ENCODE results near the gene DGLUCY.
"Not testable (repeated sequence)": the region's sequence is repeated elsewhere in the genome, so short reads cannot be mapped to it uniquely, and the experiment has no call there.

The DGLUCY gene

DNA sequence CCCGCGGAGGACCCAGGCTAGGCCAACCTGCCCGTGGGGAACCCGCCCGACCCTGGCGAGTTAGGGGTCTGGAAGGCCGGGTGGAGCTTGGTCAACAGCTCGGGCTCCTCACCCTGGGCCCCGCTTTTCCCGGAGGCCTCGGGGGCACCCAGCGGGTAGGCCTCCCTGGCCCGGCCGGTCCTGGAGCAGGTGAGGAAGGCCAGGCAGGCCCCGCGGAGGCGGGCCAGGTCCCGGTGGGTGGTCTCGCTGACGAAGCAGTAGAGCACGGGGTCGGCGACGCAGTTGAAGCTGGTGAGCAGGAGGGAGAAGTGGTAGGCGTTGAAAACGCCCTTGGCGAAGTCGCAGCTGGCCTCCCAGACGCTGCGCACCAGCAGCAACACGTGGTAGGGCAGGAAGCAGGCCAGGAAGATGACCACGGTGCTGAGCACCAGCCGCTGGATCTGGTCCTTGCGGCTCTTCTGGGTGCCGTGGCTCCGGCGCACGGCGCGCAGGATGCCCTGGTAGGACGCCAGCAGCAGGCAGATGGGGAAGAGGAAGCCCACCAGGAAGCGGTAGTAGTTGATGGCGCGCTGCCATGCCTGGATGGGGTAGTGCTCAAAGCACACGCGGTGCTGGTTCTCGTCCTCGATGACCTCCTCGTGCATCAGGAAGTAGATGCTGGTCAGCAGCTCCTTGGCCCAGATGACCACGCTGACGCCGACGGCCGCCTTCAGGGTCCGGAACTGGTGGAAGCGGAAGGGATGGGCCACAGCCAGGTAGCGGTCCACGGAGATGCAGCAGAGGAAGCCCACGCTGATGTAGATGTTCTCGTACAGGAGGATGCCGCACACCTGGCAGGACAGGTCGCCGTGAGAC lies 120.3 kb downstream of the DGLUCY start:
- DNase-seq (ENCODE audit: low spot score): no peak

DNA sequence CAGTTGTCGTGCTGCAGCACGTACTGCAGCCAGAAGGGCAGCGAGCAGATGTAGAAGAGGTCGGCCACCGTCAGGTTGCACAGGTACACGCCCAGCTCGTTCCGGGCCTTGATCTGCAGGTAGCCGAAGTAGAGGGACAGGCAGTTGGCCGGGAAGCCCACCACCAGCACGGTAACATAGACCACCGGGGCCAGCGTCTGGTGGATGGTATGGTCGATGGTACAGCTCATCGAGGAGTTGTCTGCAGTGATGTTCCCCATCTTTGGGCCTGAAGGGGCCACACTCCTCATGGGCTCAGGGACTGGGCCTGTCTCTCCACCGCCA lies 120.9 kb downstream of the DGLUCY start:
- DNase-seq (ENCODE audit: low spot score): no peak

DNA sequence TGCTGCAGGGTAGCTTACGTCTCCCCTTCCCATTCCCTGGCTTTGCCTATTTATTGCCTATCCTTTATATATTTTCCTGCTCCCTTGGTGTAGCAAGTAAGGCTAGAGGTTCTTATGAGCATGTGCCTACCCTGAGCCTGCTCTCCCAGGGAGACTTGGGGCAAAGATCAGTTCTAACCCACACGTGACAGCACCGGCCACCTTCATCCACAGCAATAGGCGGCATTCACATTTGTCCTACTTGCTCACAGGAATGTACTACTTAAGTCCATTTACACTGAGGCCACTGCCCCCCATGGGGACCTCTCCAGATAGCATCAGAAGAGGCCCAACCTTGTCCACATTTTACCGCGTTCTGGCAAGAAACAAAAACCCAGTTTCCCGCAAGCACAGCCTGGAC lies 122.0 kb downstream of the DGLUCY start:
- no peak for DNase-seq (ENCODE audit: low spot score)

DNA sequence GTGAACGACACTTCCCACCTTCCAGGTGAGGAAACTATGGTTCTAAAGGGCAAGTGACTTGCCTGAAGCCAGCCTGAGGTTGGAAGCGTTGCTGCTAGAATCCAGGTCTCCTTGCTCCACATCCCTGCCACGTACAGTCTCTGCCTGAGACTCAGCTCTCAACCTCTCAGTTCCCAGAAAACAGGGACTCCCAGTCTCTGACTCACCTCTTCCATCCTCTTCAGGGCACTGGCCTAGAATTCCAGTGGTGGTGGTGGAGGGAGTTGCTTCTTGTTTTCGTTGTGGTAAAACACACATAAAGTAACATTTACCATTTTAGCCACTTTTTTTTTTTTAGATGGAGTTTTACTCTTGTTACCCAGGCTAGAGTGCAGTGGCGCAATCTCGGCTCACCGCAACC lies 123.3 kb downstream of the DGLUCY start:
- DNase-seq (ENCODE audit: low spot score): no peak

DNA sequence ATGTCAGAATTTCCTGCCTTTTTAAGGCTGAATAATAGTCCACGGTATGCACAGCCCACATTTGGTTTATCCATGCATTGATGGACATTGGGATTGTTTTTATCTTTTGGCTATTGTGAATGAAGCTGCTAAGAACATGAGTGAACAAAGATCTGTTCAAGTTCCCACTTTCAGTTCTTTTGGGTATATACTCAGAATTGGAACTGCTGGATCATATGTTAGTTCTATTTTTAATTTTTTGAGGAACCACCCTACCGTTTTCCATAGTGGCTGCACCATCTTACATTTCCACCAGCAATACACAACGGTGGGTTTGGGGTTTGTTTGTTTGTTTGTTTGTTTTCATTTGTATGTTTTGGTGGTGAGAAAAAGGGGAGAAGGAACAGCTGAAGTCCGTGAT lies 124.2 kb downstream of the DGLUCY start:
- DNase-seq (ENCODE audit: low spot score): no peak

DNA sequence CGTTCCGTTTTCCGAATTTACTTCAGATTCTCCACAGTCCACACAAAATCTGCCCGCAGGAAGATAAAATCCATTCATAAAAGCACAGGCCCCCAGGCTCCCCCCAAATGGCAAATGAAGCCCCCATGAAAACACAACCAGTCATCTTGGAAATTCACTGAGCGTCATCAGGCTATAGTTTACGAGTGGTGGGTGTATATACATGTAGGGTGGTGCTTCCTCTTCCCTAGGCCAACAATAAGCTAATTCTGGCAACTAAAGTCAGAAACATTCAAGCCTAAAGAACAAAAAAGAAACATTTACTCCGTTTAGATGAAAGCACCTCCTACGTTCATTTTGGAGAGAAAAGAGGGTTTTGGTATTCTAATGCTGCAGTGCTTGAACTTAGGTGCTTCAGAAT lies 124.8 kb downstream of the DGLUCY start:
- DNase-seq (ENCODE audit: low spot score): no peak

DNA sequence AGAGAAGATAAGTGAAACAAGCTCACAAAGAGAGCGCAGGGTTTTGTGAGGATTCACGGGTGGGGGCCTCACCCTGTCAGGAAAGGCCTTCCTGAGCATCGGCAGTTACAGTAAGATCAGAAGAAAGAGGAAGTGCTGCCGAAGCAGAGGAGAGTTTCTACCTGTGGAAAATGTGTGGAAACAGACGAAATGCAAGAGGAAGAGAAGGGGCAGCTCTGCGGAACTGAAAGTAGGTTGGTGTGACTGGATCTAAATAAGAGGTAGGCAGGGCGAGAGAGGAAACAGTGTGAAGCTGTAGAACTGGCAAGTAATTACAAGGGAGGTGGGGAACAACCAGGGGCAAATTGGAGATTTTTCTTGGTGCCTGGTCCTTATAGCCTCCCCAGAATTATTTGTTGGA lies 128.0 kb downstream of the DGLUCY start:
- peak; percentile 57 for DNase-seq (ENCODE audit: low spot score)

DNA sequence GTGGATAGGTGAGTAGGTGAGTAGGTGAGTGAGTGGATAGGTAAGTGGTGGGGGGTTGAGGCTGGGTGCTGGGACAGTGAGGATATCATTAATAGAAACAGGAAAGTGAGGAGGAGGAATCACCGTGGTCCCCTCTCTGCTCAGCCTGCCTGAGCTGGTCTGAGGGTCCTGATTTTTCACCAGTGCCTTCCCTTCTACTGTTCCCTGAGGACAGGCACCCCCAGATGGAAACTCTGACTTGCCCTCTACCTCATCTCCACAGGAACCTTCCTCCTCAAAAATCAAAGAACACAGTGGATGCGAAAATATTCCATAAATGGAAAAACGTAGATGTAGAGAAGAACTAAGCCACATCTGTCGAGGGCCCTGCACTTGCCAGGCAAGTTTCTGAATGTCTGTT lies 128.8 kb downstream of the DGLUCY start:
- no peak for DNase-seq (ENCODE audit: low spot score)

DNA sequence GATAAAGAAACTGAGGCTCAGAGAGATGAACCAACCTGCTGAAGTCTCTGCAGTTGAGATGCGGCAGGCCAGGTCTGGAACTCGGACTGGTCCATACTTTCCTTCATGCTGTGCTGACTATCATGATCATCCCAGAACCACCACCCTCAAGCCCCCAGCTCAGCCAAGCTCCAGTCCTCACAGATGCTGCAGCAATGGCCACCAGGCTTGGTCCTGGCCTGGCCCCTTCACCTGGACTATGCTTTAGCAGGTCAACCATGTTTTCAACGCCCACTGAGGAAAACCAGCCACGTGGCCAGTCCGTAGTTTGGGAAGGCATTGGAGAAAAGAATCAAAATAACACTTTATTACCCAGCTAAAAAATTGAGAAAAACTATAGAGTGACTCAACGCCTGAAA lies 129.2 kb downstream of the DGLUCY start:
- DNase-seq (ENCODE audit: low spot score): no peak

DNA sequence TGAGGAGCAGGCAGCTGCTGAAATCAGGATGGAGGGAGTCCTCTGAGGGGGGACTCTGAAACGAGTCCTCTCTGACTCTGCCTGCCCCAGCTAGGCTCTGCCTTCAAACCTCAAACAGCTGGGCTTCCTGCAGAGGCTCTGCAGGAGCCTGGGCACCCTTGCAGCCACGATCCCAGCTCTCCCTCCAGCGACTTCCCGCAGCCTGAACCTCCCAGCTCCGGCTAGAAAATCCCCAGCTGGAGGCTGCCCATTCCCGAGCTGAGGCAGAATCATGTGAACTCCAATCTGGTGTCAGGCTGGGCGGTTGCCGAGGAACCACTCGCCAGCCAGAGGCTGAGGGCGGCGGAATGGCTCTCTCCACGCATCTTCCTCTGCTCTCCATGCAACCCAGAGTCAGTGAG lies 130.6 kb downstream of the DGLUCY start, which contains the start of gene GPR68:
Gene GPR68 (minus strand): TSS at position 204 of the 401 bp plus-strand sequence. CDS start 9,654 bp downstream, outside the sequence.
- no peak for DNase-seq (ENCODE audit: low spot score)

DNA sequence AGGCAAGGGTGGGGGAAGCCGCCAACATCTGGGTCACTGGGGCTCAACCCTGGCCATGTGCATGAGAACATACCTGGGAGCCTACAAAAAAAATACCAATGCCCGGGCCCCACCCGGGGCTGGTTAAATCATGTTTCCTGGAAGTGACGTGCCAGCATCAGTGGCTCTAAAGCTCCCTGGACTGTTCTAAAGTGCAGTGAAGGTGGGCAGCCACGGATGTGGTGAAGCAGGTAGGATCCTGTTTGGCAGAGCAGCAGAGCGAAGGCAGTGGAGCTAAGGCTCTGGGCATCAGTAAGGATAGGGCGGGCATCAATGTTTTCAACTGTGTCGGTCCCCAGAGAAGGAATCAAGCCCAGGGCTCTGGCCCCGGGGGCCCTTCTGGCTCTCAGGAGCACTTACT lies 131.2 kb downstream of the DGLUCY start:
- peak; percentile 82 for DNase-seq (ENCODE audit: low spot score)

DNA sequence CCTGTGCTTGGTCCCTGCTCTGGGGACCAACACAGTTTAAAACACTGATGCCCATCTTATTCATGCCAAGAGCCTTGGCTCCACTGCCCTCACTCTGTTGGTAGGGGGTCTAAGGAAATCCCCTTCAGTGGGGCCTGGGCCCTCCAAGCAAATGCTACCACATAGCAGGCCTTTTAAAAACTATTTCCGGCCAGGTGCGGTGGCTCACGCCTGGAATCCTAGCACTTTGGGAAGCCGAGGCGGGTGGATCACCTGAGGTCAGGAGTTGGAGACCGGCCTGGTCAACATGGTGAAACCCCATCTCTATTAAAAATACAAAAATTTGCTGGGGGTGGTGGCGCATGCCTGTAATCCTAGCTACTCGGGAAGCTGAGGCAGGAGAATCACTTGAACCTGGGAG lies 131.7 kb downstream of the DGLUCY start:
- DNase-seq (ENCODE audit: low spot score): not testable (repeated sequence)

DNA sequence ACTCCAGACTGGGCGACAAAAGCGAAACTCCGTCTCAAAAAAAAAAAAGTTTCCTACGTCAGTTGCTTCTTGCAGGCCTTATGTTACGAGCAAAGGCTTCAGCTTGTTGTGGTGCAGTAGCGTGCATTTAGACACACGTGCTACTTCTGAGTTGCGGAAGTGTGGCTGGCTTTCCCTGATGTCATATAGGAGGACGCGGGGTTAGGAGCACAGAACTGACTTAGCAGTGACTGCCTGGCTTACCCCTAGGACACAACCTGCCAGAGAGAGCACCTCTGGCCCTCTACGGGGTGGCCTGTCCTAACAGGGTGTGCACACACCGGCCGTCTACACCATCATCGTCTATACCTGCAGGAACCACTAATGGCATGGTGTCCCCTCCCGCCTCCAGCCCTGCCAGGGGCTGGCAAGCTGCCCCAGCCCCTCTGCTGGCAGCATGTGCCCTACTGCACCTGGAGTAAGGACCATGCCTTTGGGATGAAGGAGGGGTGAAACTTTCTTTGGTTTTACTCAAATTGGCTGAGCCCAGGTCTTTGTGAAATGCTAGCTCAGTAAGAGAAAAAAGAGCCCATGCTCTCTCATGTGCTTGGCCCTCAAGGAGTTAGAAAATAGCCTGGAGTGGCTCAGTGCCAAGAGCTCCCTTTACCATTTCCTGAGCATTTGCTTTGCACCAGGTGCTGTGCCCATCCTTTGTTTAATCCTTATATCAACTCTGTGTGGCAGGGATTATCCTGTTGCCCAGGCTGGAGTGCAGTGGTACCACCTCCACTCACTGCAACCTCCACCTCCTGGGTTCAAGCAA lies 132.4 kb downstream of the DGLUCY start:
- peak; percentile 82 for DNase-seq (ENCODE audit: low spot score)

DNA sequence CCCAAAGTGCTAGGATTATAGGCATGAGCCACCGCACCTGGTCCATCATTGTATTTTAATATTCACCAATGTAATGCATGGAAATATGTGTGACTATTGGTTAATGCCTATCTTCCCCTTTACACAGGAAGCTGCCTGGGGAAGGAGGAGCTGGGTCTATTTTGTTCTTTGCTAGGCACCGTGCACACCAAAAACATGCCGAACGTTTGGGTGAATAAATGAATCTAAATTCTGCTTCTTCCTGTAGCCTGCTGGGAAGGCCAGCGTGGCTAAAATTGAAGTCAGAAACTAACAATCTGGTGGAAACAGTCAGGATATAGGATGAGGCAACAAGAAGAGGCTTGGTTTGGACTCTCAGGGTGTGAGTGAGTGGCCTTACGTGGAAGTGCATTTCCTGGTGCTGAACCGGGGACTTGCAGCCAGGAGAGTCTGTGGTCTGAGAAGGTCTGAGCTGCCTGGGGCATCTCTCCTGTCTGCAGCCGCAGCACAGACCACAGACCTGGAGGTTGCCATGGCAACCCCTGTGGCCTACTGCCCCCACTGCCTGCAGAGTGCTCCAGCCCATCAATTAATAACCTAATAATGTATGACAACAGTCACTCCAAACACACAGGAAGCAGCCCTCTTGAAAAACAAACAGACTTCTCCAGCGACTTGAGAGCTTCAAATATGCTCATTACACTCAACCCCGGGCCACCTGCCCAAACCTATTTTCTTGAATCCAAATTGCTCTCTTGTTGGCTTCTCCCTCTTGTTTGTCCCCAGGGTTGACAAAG lies 136.2 kb downstream of the DGLUCY start:
- DNase-seq (ENCODE audit: low spot score): peak; percentile 79

DNA sequence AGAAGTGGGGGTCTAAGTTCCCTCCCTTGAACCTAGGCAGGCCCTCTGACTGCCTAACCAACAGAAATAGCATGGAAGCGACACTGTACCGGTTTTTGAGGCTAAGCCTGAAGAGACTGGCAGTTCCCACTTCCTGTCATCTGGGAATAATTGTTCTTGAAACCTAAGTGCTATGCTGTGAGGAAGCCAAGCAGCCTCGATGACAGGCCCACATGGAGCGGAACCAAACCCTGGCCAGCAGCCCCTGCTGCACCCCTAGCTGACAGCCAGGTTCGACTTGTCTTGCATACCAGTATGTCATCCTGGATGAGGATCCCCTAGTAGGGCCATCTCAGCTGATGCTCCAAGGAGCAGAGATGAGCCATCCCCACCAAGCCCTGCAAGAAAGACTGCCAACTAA lies 137.0 kb downstream of the DGLUCY start:
- DNase-seq (ENCODE audit: low spot score): no peak

DNA sequence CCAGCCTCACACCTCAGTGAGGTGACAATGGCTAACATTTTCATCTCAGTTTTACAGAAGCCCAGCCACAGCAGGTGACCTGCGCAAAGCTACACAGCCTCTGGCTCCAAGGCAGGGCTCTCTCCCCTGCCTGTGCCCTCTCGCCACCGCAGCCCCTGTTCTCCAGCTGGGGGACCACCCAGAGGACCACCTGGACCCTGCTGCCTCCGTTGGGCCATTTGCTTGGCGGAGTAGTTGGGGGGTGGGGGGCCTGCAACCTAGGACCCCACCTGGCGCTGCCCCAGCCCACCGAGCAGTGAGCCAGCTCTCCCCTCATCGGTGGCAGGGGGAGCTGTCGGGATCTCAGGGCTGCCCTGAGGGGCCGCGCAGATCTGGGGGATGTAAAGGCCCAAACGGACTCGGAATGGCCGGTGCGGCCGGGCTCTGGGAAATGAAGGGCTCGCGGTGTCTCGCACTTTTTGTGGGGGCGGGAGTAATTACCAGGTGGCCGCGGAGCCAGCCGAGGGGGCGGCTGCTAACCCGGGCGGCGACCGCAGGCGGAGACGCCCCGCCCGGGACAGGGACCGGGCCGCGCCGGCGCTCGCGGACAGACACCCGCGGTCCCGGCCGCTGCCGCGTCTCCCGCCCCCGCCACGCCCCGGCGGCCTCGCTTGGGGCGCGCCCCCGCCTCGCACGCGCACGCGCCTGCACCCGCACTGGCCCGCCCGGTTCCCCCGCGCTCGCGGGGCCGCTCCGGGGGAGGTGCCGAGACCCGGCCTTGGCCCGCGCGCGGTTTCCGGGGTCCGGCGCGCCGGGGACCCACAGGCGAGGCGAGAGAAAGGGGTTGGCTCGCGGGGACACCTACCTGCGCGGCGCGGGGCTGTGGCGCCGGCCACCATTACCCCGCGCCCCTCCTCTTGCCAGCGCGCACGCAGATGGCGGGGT lies 139.3 kb downstream of the DGLUCY start:
- DNase-seq (ENCODE audit: low spot score): peak; percentile 46

DNA sequence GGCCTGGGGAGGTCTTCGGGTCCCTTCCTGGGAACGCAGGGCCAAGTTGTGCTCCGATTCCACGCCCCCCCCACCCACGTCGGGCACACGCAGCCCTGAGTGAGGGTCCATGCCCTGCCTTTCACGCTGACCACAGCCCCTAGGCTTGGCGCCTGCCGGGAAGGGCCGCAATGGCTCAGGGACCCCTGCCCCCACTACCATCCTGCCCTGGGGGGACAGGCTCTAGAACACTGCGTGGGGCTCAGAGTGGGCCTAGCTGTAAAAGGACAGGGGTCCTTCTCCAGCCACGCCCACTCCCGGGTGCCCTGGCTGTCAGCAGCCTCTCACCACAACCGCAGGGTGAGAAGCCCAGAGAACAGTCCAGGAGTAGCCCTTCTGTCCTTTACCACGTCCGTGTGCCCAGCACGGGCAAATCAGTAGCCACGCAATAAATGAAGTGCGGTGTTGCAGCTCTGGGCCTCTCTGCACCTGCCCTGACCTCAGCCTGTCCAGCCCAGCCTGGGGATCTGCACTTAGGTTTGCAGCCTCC lies 140.0 kb downstream of the DGLUCY start:
- DNase-seq (ENCODE audit: low spot score): no peak

DNA sequence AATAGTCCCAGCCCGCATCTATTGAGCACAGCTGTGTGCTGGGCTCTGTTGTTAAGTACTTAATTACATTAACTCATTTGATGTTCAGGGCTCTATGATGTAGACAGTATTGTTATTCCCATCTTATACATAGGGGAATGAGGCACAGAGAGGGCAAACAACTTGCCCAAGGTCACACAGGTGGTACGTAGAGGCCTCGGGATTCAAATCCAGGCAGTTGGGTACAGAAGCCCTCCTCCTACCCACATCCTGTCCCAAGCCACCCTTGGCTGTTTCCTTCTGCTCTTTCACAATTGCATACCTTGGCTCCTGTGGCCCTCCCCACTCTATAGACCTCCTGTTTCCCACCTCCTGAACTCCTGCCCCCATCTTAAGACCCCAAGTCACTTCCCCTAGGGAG lies 140.6 kb downstream of the DGLUCY start:
- DNase-seq (ENCODE audit: low spot score): no peak

DNA sequence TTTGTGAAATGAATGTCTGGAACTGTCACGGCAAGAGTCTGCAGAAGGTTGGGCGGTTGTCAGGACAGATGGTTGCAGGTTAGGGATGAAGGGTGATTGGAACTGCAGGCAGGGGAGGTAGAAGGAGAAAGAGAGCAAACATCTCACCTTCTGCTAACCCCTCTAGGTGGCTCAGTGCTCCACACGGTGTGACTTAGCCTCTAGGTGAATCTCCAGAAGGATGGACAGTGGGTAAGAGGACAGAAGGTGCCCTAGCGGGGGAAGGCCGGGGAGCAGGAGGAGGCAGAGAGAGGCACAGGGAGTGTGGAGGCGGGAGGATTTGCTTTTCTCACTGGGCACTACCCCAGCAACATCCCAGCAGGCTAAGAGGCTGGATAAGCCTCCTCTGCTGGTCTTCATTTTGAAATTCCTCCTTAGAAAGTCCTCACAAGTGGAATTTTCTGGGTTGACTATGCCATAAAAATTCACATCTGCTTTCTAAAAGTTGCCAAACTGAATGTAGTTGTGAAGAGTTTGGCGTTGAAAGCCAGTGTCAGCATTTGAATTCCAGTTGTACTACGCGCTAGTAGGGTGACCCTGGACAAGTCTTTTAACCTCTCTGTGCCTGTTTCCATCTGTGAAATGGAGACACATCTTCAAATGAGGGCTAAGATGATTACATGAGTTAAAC lies 141.3 kb downstream of the DGLUCY start:
- DNase-seq (ENCODE audit: low spot score): no peak

DNA sequence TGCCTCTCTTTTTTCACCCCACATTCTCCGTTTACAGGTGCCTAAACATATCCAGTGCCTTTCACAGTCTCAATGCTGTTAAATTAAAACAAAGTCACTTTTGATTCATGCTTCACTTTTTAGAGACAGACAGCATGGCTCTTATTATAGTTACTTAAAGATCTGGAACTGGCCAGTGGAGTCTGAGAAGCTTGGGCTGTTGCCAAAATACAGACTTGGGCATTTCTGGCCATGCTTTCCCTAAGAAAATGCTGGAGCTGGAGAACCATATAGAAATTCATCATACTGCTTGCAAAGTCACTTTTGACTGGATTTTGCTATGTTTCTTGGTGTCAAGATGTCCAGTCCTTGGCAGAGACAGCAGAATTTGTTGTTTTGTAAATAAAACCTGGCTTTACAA lies 142.8 kb downstream of the DGLUCY start:
- DNase-seq (ENCODE audit: low spot score): no peak

Data from CD4-positive, alpha-beta T cell treated with Interleukin-15 for 4 hours (primary cell).